NCI-H1694 (cell line): ENCODE results near the gene ADRA2C.

Experiments used
- DNase-seq: peaks from one replicate; lab custom pipeline; 2025; lab: John Stamatoyannopoulos, UW

The ADRA2C gene

GRCh38 chr4:3777669-3778068, 11.5 kb downstream of the ADRA2C start:
- DNase-seq = no peak

DNA sequence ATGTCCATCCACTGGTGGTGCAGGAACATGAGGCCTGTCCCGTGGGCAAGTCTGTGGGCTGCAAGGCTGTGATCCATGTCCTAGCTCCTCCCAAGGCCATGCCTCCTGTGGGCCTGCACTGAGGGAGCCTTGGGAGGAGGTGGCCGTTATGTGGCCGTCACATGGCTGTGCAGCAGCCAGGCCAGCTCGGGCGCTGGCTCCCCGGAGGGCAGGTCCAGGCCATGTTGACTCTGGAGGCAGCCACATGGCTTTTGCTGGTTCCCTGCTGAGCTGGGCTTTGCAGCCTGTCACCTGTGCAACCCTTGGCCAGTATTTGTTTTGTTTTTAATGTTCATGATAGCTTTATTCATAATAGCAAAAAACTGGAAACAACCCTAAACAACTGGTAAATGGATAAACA, 13.3 kb downstream of the ADRA2C start:
- no peak for DNase-seq

- DNase-seq = no peak
Measured at GRCh38 chr4:3780347-3781171, 14.4 kb downstream of the ADRA2C start.

DNA sequence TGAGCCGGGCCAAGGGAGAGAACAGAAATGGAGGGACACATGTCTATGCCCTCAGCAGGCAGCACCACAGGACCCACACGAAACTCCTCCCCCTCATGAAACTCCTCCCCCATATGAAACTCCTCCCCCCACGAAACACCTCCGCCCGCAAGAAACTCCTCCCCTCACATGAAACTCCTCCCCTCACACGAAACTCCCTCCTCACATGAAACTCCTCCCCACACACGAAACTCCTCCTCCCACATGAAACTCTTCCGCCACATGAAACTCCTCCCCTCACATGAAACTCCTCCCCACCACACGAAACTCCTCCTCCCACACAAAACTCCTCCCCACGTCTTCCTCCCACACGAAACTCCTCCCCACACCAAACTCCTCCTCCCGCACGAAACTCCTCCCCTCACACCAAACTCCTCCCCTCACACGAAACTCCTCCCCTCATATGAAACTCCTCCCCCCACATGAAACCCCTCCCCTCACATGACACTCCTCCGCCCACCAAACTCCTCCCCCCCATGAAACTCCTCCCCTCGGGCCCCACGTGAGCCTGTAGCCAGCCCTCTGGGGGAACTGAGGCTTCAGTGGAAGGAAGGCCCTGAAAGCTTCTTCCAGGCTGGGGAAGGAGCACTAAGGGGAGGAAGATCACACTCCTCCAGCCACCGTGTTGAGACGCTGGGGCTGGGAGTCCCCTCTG, 15.2 kb downstream of the ADRA2C start:
- DNase-seq = no peak

DNA sequence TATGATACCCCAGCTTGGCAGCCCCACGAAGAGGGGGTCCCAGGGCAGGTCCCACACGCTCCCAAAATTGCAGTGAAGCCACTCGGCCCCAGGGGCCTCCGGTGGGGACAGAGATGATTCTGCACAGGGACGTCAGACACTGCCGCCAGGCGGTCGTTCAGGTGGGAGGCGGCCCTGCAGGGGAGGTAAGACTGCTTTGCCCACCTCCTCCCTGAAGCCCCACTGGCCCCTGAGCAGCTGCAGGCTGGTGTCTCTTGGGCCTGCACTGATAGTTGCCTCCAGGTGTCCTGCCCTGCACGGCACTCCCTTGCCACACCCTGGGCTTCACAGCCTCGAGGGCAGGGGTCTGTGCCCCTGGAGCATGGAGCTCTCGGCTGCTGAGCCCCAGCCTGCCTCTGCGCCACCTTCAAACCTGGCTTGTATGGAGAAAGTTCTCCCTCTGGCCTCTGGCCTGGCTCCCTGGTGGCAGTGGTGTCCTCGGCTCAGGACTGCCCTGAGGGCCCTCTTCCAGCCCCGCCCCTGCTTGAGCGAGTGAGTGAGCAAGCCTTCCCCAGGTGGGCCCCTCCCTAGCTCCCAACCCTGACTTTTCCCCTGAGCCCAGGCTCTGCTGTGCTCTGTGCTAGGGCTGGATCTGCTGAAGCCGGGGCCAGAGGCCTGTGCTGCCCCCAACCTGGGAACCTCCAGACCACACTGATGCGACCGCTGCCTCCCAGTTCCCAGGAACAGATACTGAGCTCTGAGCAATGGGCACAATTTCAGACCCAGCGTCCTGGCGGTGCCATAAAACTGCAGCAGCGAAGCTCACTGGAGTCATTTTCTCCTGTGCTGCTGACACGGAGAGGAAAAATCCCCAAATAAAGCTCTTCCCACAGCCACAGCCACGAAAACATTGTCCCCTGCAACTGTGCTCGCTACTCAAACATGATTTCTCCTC, 16.1 kb downstream of the ADRA2C start:
- no peak for DNase-seq

DNA sequence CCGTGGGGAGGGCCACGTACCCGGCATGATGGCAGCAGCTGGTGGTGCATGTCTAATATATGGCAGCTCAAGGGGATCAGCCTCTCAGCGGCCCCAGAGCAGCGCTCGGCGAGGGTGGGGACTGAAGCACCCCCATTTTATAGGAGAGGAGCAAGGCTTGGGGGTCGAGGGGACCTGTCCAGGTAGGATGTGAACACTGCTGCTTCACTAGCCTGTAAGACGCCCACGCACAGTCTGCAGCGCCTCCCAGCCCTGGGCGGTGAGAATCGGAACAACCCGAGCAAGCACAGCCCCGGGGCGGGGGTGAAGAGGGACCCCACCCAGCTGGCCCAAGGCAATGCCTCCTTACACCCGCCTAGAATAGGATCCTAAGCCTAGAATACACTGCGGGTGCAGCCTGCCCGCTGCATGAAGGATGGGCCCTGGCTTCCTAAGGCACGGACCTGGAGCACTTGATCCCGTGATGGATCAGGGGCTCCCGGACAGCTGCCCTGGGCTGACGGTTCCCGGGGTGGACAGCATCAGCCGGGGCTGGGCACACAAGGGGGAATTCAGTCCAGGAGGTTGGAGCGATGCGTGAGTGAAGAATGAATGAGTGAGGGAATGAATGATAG, 17.6 kb downstream of the ADRA2C start:
- no peak for DNase-seq

DNA sequence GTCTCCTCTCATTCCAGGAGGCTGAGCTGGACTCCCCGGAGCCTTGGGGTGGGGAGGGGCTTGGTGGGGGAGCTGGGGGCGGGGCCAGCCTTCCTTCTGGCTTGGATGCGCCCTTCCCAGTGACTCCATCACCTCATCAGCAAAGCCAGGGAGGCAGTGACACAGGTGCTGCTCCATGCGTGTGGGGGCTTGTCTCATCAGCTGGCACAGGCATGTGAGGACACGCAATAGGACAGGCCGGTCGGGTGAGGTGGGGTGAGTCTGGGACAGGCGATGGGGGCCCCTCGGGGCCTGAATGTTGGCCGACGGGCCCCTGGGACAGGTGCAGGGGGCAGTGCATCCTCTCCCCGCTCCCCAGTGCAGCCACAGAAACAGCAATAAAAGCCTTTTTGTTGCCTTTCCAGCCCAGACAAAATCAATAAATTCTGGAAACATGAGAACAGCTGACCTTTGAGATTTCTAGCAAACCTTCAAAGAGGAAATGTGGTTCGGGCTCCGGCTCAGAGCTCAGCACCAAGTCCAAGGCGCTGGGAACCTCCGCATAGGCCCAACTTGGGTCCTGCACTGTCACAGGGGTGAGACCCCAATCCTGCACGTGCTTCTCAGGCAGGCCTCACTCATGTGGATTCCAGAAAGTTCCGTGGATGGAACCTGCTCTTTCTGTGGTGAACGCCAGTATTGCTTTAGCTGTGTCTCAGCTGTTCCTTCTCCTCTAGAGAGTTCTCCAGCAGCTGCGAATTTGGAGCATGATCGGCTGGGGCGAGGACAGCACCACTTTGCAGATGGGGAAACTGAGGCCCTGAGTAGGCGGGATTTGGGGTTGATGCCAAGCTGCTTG, 18.5 kb downstream of the ADRA2C start:
- no peak for DNase-seq

GRCh38 chr4:3785292-3785565, 19.0 kb downstream of the ADRA2C start:
- DNase-seq = no peak

GRCh38 chr4:3786196-3786869, 20.1 kb downstream of the ADRA2C start:
- peak; percentile 47 for DNase-seq

DNA sequence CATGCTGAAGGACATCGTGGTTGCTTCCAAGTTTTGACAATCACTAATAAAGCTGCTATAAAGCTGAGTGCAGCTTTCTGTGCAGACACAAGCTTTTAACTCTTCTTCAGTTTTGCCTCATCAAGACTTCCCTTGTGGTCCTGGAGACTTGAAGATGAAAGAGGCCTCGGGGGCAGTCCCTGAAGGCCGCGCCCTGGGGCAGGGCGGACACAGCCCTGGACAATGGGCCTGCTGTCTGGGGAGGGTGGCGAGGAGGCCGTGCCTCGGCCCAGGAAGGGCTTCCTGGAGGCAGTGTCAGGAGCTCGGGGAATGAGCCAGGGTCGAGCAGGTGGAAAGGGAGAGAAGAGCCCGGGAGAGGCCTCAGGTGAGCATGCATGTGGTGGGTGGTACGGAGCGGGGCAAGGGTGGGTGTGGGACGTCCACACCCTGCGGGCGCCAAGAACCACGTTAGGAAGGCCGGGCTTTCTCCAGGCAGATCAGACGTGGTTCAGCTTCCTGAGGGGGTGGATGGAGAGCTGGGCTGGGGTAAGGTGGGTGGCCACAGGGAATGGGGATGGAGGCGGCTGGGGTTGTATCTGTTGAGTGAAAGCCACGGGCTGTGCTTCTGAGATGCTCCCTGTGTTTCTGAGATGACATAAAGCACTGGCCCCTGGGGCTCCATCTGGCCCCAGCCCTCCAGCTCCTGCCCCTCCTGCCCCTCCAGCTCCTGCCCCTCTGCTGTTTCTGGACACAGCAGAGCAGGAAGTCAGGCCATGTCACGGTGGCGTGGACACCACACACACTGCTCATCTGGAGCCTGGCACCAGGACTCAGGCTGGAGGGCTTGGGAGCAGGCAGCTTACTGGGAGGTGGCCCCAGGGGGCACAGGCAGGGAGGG, 21.5 kb downstream of the ADRA2C start:
- DNase-seq = no peak

- DNase-seq = no peak
Measured at GRCh38 chr4:3788366-3788660, 22.1 kb downstream of the ADRA2C start.

- no peak for DNase-seq
Measured at GRCh38 chr4:3789587-3789986, 23.4 kb downstream of the ADRA2C start.

- no peak for DNase-seq
Measured at GRCh38 chr4:3790006-3790561, 23.9 kb downstream of the ADRA2C start.

DNA sequence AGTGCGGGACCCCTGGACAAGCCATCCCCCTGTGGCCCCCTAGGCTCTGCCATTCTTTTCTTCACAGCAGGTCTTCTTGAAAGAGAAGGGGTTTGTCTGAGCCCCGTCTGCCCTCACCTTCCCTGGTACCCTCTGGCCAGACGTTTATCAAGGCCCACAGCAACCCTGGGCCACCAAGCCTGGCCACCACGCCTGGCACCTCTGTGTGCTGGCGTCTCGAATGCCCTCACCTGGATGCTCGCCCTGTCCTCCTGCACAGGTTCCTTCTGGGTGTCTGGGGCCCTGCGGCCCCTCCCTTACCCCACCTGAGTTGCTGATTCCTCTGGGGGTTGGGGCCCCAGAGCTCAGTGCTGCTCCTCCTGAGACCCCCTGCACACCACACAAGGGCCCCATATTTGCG, 25.1 kb downstream of the ADRA2C start:
- no peak for DNase-seq

DNA sequence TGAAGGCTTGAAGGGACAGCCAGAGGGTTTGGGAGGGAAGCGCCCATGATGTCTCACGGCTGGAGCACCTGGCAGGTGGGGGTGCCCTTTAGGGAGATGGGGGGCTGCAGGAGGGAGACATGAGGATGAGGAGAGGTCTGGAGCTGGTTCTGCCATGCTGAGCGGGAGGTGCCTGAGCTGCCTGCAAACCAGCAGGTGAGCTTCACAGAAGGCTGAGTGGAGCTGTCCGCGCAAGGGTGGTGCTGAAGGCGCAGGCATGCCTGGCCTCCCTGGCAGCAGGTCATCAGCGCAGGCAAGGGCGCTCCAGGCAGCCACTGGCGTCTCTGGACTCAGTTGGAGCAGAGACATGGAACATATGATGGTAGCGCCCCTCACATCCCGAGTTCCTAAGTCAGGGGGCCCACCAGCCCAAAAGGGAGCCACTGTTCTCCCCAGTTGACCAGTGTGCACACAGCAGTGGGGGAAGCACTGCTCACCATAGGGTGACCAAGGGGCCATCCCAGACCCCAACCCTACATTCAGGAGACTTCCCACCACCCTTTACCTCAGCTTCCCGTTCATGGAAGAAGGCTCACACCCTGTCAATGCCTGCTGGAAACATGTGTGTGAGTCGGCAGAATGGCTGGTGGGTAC, 25.8 kb downstream of the ADRA2C start:
- no peak for DNase-seq

GRCh38 chr4:3792813-3793212, 26.6 kb downstream of the ADRA2C start:
- peak; percentile 56 for DNase-seq

DNA sequence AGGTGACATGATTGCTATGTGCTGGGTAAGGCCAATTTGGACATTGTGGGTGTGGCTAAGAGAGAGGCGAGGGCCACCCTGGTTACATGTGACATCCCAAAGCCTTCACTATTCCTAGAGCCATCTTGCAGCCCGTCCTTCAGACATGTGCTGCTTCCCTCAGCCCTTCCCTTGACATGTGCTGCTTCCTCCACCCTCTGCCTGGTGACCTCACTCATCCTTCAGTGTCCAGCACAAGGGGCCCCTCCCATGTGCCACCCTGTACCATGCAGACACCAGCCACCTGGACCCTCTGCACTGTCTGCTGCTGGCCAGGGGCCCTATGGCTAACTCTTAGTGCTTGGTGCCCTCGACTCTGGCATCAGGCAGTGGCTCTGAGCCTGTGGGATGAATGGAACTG, 27.4 kb downstream of the ADRA2C start:
- DNase-seq = no peak

DNA sequence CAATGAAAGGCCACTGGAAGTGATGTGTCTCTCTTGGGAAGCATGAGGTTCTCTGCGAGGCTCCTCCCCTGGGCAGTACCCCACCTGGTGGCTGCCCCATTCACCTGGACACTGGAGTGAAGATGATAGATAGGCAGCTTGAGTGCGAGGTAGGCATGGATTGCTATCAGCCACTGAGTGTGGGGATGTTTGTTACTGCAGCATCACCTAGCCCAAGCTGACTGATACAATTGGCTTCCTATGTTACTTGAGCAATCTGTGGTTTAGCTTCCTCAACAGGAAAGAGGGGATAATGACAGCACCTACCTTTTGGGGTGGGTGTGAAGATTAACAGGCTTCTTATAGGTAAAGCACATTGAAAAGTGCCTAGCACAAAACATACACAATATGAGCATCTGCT, 30.8 kb downstream of the ADRA2C start:
- DNase-seq = no peak
